NB4 (cell line): ENCODE measurements around the gene CDH8.

Source experiments
- DNase-seq: peaks from one replicate; pipeline ENCODE4 v3.0.0; 2010; ENCODE audit warnings: low read depth
- H3K4me3 ChIP-seq: one replicate; pipeline ENCODE4 v1.5.1; 2011; ENCODE audit warnings: mild to moderate bottlenecking, low read depth, low read length, moderate library complexity
- CTCF ChIP-seq: IDR thresholded peaks from one replicate; pipeline ENCODE4 v1.5.1; 2012; ENCODE audit warnings: low read depth, low read length
- MYC ChIP-seq: IDR thresholded peaks from 2 replicates; pipeline ENCODE4 v1.6.1; 2011; ENCODE audit warnings: low read depth, low read length
- POLR2A ChIP-seq: IDR thresholded peaks from 2 replicates; pipeline ENCODE4 v1.6.1; 2011; ENCODE audit warnings: mild to moderate bottlenecking; ENCODE audit not compliant: insufficient read length; ENCODE audit errors: extremely low read depth
- TF ChIP-seq, protein P1 (sequence below): IDR thresholded peaks from 2 replicates; pipeline ENCODE4 v1.6.1; 2011; ENCODE audit warnings: low read depth, low read length

CDH8 gene

DNA sequence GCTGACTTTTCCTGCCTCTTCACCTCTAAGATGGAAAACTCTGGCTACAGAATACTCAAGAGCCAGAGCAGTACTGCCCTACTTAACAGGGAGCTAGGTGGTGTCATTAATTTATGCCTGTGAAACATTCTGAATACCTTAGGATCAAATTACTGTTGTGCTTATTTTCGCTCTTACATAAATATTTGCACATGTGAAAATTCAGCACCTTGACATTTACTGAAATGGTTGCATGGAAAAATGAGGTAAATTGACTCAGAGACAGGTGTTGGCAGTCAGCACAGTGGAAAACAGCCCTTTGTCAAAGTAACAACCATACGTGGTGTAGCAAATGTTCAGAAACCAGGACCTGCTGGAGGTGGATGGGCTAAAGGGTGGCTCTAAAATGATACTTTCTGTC lies 193.6 kb downstream of the CDH8 start:
- TF ChIP-seq CTCF: no peak
- TF ChIP-seq MYC: no peak
- DNase-seq: no peak

DNA sequence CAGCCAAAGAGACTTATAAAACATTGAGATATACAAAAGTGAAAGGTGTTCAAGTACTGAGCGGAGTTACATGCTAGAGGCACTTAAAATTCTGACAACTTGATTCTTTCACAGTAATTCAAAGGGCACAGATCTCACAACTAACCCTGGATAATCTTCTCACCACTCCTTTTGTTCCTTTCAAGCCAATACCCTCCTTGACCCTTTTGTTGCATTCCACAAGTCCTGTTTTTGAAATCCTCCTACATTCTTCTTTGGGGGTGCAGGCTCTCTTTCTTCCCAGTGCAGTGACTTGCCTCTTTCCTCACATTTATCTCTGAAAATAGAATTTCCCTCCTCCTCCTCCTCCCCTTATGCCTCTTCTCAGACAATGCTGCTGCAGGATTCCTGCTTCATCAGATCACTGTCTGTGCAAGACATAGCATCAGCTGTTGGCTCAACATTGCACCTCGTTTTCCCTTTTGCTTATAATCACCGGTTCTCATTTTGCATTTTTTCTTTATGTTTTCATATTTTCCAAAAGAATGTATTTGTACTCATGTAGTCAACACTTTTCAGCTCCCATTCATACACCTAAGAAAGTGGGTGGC lies 199.3 kb downstream of the CDH8 start:
- TF ChIP-seq CTCF: no peak
- TF ChIP-seq POLR2A: no peak
- TF ChIP-seq MYC: no peak
- TF ChIP-seq, protein P1, sequence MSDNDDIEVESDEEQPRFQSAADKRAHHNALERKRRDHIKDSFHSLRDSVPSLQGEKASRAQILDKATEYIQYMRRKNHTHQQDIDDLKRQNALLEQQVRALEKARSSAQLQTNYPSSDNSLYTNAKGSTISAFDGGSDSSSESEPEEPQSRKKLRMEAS: no peak
- DNase-seq: no peak
- H3K4me3 ChIP-seq: no peak overlapping the region

More for the DNA sequence above, 193.6 kb downstream of the CDH8 start:
- H3K4me3 ChIP-seq: no peak overlapping the region

DNA sequence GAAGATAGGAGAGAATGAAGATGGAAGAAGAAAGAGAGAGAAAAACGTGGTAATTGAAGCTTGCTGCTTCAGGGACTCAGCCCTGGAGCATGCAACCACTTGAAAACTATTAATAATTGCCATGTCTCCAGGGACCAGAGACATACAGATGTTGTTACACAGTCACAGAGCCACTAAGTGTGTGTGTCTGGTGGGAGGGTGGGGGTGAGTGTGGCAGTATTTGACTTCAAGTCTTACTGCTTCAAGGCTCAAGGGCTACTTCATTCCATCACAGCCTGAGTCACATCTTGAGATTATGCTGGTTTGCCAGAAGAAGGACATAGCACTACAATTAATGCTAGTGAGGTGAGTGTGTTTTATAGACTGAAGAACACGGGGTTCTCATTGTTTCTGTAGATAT lies 202.2 kb downstream of the CDH8 start:
- no peak for DNase-seq
- H3K4me3 ChIP-seq: no peak overlapping the region
- TF ChIP-seq MYC (no peak), POLR2A (no peak), CTCF (no peak)
- TF ChIP-seq, protein P1: no peak

- TF ChIP-seq, protein P1: no peak
- TF ChIP-seq POLR2A (no peak), CTCF (no peak), MYC (no peak)
- no peak for DNase-seq
- H3K4me3 ChIP-seq: no peak overlapping the region
Observed at GRCh38 chr16:61831351-61831917, 204.8 kb downstream of the CDH8 start.

DNA sequence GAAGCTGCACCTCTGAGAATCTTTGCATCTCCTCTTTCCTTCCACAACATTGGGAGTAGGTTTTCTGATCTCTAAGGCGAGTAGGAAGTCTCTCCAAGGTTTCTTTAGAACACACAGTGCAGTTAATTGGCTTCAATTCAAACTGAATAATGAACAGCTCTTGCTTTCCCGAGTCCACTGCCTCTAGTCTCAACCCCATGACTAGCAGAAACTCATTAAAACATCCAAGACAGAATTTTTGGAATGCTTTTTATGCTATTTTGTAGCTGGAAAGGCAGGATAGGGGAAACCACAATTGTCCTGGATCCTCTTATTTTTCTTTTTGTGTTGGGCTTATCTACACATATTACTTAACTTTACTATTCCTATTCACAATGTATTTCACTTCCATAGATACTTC lies 206.6 kb downstream of the CDH8 start:
- TF ChIP-seq MYC: no peak
- TF ChIP-seq, protein P1: no peak
- no peak for DNase-seq
- H3K4me3 ChIP-seq: no peak overlapping the region

DNA sequence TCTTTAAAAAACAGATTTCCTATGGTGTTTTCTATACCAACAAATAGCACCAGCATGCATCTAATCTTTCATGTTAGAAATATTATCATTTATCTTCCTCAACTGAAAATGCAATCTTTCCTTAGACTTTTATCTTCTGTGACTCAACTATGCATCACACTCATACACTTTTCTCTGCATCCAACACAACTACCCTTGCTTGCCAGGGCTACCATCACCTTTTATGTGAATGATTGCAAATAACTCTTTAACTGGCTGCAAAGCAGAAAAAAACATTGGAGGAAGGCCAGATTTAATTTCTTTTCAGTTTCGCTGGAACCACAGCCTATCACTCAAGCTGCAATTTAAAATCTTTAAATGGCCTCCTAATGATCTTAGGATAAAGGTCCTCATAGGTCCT lies 212.9 kb downstream of the CDH8 start:
- TF ChIP-seq MYC: no peak
- TF ChIP-seq POLR2A: no peak
- no peak for TF ChIP-seq CTCF
- TF ChIP-seq, protein P1: no peak
- DNase-seq: no peak
- H3K4me3 ChIP-seq: no peak overlapping the region
